GM19240 (cell line): ENCODE measurements around the gene MAP2K2.
A peak's percentile ranks its signal among the peaks of the same experiment; 100 is the strongest.

ENCODE experiments used
- DNase-seq: peaks from one replicate; pipeline ENCODE4 v3.0.0; 2011; ENCODE audit warnings: low spot score; ENCODE audit not compliant: insufficient read length

Gene MAP2K2

GRCh38 chr19:4081441-4082129 lies 42.3 kb downstream of the MAP2K2 start:
- DNase-seq = no peak

- no peak for DNase-seq
Observed at GRCh38 chr19:4080473-4080872, 43.4 kb downstream of the MAP2K2 start.

- no peak for DNase-seq
Observed at GRCh38 chr19:4077800-4078684, 45.9 kb downstream of the MAP2K2 start.

- no peak for DNase-seq
Observed at GRCh38 chr19:4077007-4077374, 46.9 kb downstream of the MAP2K2 start.

- no peak for DNase-seq
Observed at GRCh38 chr19:4075373-4075772, 48.5 kb downstream of the MAP2K2 start.

- DNase-seq = no peak
Observed at GRCh38 chr19:4071610-4072009, 52.3 kb downstream of the MAP2K2 start.

GRCh38 chr19:4069331-4069959 lies 54.5 kb downstream of the MAP2K2 start:
- DNase-seq = no peak

- DNase-seq = no peak
Observed at GRCh38 chr19:4068047-4068966, 55.6 kb downstream of the MAP2K2 start.

- DNase-seq = no peak
Observed at GRCh38 chr19:4067396-4068046, 56.4 kb downstream of the MAP2K2 start.

GRCh38 chr19:4066682-4067395 lies 57.1 kb downstream of the MAP2K2 start, which contains the start of gene ZBTB7A:
ZBTB7A (minus strand) TSS chr19:4066899; CDS start chr19:4055232, 11,667 bp downstream.
- no peak for DNase-seq

GRCh38 chr19:4066176-4066606 lies 57.7 kb downstream of the MAP2K2 start:
- no peak for DNase-seq

GRCh38 chr19:4065430-4066175 lies 58.3 kb downstream of the MAP2K2 start:
- DNase-seq = peak; percentile 98

- DNase-seq = no peak
Observed at GRCh38 chr19:4064496-4065260, 59.2 kb downstream of the MAP2K2 start.

GRCh38 chr19:4064149-4064495 lies 59.8 kb downstream of the MAP2K2 start:
- DNase-seq = no peak

- no peak for DNase-seq
Observed at GRCh38 chr19:4063369-4064148, 60.4 kb downstream of the MAP2K2 start.

GRCh38 chr19:4062419-4063368 lies 61.2 kb downstream of the MAP2K2 start:
- no peak for DNase-seq
